Fibroblast of upper back skin (primary cell): Measurements from ENCODE around the gene NSFL1C.
"Not testable (repeated sequence)": the region's sequence is repeated elsewhere in the genome, so short reads cannot be mapped to it uniquely, and the experiment has no call there.

Source experiments
- DNase-seq: peaks from one replicate; pipeline ENCODE4 v3.0.0-alpha.2; 2013

The NSFL1C gene

DNA sequence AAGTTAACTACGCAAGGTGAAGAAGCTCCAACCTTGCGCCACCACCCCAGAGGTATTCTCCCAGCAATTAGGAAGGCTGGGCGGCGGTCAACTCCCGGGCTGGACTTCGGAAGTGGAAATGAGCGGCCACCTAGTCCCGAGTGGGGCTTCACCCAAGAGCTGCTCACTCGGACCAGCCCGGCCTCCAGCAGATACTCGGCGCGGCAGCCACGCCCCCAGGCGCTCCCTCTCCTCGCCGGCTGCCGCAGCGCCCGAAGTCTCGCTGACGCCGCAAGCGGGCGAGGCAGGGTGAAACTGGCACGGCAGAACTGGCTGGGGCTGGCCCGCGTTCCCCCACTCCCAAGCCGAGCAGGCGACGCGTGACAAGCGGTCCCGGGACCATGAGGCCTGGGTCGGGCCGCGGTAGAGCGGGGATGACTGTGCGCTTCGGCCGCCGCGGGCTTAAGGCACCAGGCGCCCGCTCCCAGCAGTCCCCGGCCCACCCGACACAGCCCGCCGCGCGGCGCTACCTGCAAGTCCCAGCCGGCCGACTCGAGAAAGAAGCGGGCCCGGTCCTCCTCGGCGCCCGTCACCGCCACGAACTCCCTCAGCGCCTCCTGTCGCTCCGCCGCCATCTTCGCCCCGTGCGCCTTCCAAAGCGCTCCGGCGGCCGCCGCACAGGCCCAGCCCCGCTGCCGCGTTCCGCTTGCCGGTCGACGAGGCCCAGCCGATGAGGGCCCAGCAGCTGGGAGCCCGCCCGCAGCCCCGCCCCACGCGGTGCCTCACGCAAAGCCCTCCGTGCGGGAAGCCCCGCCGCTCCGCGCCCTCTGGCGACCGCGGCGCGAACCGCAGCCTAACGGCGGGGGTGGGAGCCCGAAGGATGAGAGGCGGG lies at the start of gene NSFL1C:
Gene NSFL1C (minus strand): TSS at position 639 of the 871 bp plus-strand sequence. CDS start 25 bp downstream, at position 614.
- peak; percentile 90 for DNase-seq

- DNase-seq = no peak
Observed at GRCh38 chr20:1513801-1514200, 47.2 kb upstream of the NSFL1C start.

DNA sequence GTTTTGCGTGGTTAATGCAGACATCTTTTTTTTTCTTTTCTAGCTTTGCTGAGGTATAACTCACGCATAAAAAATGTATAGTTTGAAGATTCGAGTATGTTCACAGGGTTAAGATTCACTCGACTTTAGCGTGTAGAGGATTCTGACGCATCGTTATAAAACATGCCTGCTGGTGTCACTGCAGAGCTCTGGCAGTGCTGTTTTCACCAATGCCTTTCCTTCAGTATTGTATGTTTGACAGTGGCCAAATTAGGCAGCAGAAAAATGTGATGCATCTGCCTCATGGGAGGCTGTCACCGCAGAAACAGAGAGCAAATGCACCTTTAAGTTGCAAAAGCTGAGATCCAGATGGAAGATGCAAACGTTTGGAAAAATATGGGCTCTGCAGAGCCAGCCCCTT lies 42.6 kb upstream of the NSFL1C start:
- DNase-seq = peak; percentile 12

GRCh38 chr20:1508574-1508973 lies 41.9 kb upstream of the NSFL1C start:
- no peak for DNase-seq

DNA sequence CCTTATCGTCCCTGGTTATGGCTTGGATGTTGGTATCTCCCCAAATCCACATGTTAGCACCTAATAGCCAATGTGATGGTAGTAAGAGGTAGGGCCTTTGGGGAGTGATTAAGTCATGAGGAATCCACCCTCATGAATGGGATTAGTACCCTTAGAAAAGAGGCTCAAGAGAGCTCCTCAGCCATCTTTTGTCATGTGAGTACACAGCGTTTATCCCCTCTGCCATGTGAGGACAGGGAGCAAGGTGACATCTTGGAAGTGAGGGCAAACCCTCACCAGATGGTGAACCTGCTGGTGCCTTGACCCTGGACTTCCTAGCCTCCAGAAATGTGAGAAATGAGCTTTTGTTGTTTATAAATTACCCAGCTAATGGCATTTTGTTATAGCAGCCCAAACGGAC lies 40.6 kb upstream of the NSFL1C start:
- DNase-seq = no peak

GRCh38 chr20:1505871-1506270 lies 39.2 kb upstream of the NSFL1C start:
- no peak for DNase-seq

GRCh38 chr20:1505361-1505760 lies 38.7 kb upstream of the NSFL1C start:
- no peak for DNase-seq

- DNase-seq = peak; percentile 84
Observed at GRCh38 chr20:1503564-1504227, 37.0 kb upstream of the NSFL1C start.

DNA sequence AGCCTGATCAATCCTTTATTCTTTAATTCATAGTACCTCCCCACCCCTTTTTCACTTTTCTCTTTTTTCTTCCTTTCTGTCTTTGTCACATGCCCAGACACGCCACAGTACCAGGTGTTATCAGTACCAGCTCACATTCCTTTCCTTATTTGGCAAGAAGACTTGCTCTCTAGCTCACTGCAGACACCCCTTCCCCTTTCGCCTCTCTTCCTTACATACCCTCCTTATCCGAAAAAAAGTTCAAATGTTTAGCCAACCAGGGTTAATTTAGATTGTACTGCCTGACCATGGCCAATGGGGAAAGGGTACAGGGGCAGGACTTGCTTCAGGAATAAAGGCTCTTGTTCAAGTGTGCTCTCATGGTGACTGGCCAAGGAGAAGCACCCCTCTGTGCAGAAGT lies 33.8 kb upstream of the NSFL1C start:
- DNase-seq = no peak

- no peak for DNase-seq
Observed at GRCh38 chr20:1499528-1500420, 33.1 kb upstream of the NSFL1C start.

DNA sequence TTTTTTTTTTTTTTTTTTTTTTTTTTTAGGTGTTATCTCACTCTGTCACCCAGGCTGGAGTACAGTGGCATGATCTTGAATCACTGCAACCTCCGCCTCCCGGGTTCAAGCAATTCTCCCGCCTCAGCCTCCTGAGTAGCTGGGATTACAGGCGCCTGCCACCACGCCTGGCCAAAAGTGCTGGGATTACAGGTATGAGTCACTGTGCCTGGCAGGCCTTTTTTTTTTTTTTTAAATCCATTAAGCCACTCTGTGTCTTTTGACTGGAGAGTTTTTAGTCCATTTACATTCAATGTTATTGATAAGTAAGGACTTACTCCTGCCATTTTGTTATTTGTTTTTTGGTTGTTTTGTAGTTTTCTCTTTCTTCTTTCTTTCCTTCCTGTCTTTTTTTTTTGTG lies 30.7 kb upstream of the NSFL1C start:
- DNase-seq = not testable (repeated sequence)

GRCh38 chr20:1496930-1497329 lies 30.3 kb upstream of the NSFL1C start:
- no peak for DNase-seq

DNA sequence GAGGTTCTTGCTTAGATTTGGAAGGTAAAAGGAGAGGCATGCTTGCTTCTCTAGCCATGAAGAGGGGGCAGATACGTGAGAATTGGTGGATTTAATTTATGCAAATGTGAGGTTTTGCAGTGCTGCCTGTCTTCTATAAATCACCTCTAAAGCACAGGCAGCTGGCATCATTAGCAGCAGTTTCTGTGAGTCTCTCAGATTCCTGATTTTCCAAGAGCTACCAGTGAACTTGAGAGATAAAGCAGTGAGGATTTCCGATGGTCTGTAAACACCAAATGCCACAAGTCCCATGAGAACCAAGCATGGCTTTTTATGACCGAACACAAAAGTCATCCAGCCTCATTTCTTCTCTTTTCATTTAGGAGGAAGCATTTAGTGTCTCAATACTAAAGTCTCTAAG lies 27.8 kb upstream of the NSFL1C start:
- DNase-seq = no peak

GRCh38 chr20:1493536-1493935 lies 26.9 kb upstream of the NSFL1C start:
- no peak for DNase-seq

GRCh38 chr20:1491860-1492642 lies 25.4 kb upstream of the NSFL1C start:
- DNase-seq = no peak

GRCh38 chr20:1491281-1491840 lies 24.7 kb upstream of the NSFL1C start, which contains the start of gene SIRPB2:
TSS of gene SIRPB2 (minus strand) at chr20:1491420. CDS start at chr20:1491359, 61 bp downstream.
- DNase-seq = no peak

- no peak for DNase-seq
Observed at GRCh38 chr20:1490643-1491195, 24.1 kb upstream of the NSFL1C start.

DNA sequence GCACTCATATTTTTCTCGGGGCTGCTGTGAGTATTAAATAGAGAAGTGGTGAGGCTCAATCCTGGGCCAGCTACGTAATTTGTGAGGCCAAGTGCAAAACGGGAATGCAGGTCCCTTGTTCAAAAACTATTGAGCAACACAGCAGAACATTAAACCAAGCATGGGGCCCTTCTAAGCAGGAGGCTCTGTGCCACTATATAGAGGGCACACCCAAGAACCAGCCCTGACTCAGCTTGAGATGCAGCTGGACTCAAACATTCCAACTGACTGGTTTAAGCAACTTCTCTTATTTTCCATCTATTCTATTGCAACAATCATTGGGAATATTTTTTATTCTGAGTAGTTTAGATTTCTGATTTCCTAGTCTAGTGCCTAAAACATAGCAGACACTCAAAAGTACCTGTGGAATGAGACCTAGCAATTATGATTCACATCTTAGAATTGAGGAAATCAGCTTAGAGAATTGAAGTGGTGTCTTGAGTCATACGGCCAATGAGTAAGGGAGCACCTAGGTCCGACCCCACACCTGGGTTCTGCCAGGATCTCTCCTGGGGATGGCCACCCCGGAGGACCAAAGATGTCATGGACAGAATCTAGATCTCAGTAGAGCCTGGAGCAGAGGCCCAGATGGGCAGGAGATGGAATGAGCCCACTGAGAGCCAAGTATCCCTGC lies 23.3 kb upstream of the NSFL1C start:
- DNase-seq = no peak

DNA sequence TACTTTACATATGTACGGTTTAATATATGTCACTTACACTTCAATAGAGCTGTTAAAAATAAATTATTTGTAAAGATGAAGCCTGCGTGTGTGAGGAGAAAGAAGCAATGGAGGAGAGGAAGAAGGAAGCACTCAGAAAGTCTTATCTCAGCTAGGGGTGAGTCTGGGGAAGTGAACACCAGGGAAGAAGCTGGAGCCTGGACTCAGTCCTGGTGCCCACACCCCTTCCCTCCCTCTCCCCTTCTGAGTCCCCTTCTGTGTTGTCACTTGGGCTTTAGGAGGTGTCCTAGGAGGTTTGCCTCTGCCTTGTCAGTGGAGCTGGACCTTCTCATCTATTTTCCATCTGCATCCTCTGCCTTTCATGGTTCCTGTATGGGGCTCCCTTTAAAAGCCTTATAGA lies 22.7 kb upstream of the NSFL1C start:
- DNase-seq = no peak

DNA sequence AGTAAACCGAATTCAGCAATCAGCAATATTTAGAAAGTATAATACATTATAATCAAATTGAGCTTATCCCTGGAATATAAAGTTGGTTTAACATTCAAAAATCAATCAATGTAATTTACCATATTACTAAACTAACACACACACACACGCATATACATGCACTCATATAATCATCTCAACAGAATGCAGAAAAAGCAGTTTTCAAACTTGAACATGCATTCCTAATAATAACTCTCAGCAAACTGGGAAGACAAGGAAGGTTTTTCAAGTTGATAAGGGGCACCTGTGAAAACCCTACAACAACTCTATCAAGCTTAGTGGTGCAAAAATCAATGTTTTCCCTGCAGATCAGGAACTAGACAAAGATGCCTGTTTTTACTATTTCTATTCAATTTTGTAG lies 19.9 kb upstream of the NSFL1C start:
- DNase-seq = no peak
